Measurements from ENCODE around the gene C15orf40.
"Not testable (repeated sequence)": the region's sequence is repeated elsewhere in the genome, so short reads cannot be mapped to it uniquely, and the experiment has no call there.

C15orf40 gene

GRCh38 chr15:83011271-83012075, at the start of gene C15orf40:
TSS of gene C15orf40 (minus strand) at chr15:83011639. CDS start at chr15:83011607, 32 bp downstream.
- DNase-seq (ENCODE audit: low read depth) = peak; percentile 66

GRCh38 chr15:83057696-83058376, 46.4 kb upstream of the C15orf40 start:
- DNase-seq (ENCODE audit: low read depth) = no peak

GRCh38 chr15:83057002-83057401, 45.6 kb upstream of the C15orf40 start:
- no peak for DNase-seq (ENCODE audit: low read depth)

DNA sequence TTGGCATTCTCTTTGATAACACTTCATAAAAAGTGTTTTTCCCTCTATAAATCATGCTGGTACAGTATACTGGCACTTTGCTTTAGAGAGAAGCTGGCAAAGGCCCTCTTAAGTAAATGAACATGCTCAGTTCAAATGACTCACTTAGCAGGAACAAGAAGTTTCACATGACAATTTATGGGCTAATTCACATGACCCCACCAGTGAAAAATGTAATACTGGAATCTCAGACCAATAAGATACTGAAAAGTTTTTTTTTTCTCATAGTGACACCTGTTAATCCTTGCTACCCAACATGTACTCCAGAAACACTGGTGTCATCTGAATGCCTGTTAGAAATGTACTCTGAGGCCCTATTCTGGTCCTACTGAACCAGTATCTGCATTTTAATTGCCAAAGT, 41.7 kb upstream of the C15orf40 start:
- peak; percentile 30 for DNase-seq (ENCODE audit: low read depth)

DNA sequence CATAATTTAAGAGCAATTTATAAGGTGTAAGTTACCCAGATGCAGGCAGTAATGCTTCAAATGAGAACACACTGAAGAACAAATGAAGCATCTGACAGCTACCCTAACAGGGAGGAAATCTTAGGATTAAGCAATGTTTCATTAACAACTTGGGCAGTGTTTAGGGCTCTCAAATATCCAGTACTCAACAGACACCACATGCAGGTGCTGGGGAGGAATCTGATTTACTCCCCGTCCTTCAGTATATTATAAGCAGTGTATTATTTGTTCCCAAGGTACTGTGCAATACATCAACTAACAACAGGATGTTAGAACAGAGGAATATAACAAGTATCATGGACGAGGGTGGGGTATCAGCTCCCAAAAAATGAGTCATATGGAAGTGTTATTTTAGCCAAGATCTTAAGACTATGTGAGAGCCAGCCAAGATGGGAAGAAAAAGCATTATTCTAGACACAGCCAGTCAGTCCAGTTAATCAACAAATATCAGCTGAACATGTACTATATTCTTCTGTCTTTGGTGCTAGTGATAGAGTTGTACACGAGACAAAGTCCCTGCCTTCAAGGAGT, 35.2 kb upstream of the C15orf40 start:
- DNase-seq (ENCODE audit: low read depth) = no peak

DNA sequence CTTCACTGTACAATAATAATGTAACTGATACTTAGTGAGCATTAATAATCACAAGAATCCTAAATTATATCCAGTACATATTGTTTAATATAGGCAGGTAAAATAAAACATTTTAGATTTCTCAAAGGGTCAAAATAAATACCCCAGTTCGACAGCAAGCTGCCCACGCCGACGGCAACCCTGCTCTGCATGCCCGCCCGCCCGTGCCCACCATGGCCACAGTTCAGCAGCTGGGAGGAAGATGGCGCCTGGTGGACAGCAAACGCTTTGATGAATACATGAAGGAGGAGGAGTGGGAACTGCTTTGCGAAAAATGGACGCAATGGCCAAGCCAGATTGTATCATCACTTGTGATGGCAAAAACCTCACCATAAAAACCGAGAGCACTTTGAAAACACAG, 32.7 kb upstream of the C15orf40 start:
- DNase-seq (ENCODE audit: low read depth) = no peak

GRCh38 chr15:83039206-83039605, 27.8 kb upstream of the C15orf40 start:
- DNase-seq (ENCODE audit: low read depth) = no peak

GRCh38 chr15:83036253-83036652, 24.8 kb upstream of the C15orf40 start:
- DNase-seq (ENCODE audit: low read depth) = no peak

DNA sequence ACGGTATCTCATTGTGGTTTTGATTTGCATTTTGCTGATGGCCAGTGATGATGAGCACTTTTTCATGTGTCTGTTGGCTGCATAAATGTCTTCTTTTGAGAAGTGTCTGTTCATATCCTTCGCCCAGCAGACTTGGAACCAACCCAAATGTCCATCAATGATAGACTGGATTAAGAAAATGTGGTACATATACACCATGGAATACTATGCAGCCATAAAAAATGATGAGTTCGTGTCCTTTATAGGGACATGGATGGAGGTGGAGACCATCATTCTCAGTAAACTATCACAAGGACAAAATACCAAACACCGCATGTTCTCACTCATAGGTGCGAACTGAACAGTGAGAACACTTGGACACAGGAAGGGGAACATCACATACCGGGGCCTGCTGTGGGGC, 19.8 kb upstream of the C15orf40 start:
- not testable (repeated sequence) for DNase-seq (ENCODE audit: low read depth)

DNA sequence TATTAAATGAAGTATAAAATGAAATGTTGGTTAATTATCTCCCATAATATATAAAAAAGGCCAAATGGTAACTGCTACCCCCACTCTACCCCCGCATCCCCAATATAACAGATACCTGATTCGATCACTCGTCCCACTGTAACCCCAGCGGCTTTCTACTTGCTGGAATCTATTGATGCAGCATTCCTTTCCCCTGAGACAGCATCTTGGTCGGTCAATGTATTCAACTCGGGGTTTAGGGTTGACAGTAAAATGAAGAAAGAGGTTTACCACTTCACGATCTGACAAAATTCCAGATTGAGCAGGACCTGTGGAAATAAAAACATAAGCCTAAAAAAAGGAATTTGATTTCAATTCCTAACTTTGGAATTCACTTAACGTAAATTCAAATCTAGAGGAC, 18.6 kb upstream of the C15orf40 start:
- peak; percentile 38 for DNase-seq (ENCODE audit: low read depth)

DNA sequence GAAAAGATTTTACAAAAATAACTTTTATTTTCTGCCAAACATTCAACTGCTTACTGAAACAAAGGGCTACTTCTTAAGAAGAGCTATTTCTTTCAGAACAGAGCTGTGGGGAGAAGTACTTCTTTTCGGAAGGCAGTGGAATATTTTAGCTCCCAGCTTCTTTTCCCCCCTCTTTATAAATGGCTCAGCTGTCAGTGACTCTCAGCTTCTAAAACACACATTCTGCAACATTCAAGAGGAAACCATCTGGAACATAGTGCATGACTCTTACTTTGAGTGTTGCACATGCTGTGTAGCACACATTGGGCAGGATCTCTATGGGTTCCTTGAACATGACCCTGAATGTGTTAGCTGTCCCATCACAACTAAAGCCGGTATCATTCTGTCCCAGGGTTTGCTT, 7.0 kb upstream of the C15orf40 start:
- DNase-seq (ENCODE audit: low read depth) = no peak

- DNase-seq (ENCODE audit: low read depth) = no peak
Observed at GRCh38 chr15:83016906-83017305, 5.5 kb upstream of the C15orf40 start.

GRCh38 chr15:83015361-83015760, 3.9 kb upstream of the C15orf40 start:
- DNase-seq (ENCODE audit: low read depth) = no peak

GRCh38 chr15:83014205-83014653, 2.8 kb upstream of the C15orf40 start:
- DNase-seq (ENCODE audit: low read depth) = no peak

GRCh38 chr15:83012636-83013035, 1.2 kb upstream of the C15orf40 start:
- no peak for DNase-seq (ENCODE audit: low read depth)

DNA sequence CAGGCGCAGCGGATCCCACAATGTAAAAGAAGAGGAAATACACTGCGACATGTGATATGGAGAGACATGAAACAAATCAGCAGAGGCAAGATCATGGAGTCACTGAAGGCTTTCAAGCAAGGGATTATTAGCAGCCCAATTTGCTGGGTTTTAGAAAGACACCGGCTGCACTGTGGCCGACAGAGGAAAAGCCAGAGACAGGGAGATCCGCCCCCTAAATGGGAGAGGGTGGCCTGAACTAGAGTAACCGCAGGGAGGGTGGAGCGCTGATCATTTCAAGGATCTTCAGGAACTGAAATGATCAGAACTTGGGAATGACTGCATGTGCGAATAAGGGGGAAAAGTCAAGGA, 612 bp upstream of the C15orf40 start:
- DNase-seq (ENCODE audit: low read depth) = no peak

GRCh38 chr15:83010709-83011270, 649 bp downstream of the C15orf40 start:
- DNase-seq (ENCODE audit: low read depth) = peak; percentile 74

DNA sequence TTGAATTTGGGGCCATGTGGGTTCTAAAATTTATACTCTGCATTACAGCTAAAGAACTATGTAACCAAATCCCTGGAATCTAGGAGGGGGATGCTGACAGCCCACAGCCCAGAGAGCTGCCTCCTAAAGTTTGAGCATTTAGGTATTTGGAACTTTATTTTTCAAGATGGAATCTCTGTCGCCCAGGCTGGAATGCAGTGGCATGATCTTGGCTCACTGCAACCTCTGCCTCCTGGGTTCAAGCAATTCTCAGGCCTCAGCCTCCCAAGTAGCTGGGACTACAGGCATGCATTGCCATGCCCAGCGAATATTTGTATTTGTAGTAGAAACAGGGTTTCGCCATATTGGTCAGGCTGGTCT, 10.8 kb downstream of the C15orf40 start:
- not testable (repeated sequence) for DNase-seq (ENCODE audit: low read depth)

GRCh38 chr15:82999905-83000671, 11.4 kb downstream of the C15orf40 start:
- peak; percentile 26 for DNase-seq (ENCODE audit: low read depth)

- DNase-seq (ENCODE audit: low read depth) = no peak
Observed at GRCh38 chr15:82999426-82999825, 12.0 kb downstream of the C15orf40 start.

- DNase-seq (ENCODE audit: low read depth) = no peak
Observed at GRCh38 chr15:82995938-82996337, 15.5 kb downstream of the C15orf40 start.

GRCh38 chr15:82995076-82995475, 16.4 kb downstream of the C15orf40 start:
- no peak for DNase-seq (ENCODE audit: low read depth)

Measured in HS-27A (cell line).